Measurements from ENCODE around the gene CERK.
A peak's percentile ranks its signal among the peaks of the same experiment; 100 is the strongest.

CERK gene

DNA sequence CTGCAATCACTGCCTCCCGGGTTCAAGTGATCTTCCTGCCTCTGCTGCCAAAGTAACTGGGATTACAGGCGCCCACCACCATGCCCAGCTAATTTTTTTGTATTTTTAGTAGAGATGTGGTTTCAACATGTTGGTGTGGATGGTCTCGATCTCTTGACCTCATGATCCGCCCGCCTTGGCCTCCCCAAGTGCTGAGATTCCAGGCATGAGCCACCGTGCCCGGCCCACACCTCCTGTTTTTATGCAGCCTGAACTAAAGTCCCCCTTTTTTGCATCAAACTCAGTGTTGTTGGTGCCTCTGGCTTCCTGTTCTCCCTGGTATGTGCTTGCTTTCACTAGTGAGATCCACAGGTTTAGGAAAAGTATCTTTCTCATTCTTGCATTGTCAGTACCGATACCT lies 28.6 kb upstream of the CERK start:
- Histone ChIP-seq H3K4me1 (ENCODE audit: low read length) (peaks cover 70% of the 10 kb centered on the region), H3K27me3 (ENCODE audit: low read depth, low read length) (no peaks in the 10 kb centered on the region), H3K9ac (ENCODE audit: low read length) (peak overlapping the region; percentile 14; the same call in 1 of the 2 replicates), H3K36me3 (replicated peaks; ENCODE audit: low read depth, low read length) (peaks cover 24% of the 10 kb centered on the region), H3K4me3 (ENCODE audit: low read length) (peak overlapping the region; percentile 34; the same call in 1 of the 2 replicates), H3K27ac (ENCODE audit: low read length) (peak overlapping the region; percentile 94), H4K20me1 (ENCODE audit: insufficient read depth, low read length) (no peaks in the 10 kb centered on the region), H3K9me3 (ENCODE audit: insufficient read depth, low read length) (no peaks in the 10 kb centered on the region), H3K79me2 (ENCODE audit: low read length) (peaks cover 99% of the 10 kb centered on the region), H2AFZ (ENCODE audit: low read depth, low read length) (no peak overlapping the region), H3K4me2 (ENCODE audit: low read length) (peak overlapping the region; percentile 66)
- TF ChIP-seq, protein P1, sequence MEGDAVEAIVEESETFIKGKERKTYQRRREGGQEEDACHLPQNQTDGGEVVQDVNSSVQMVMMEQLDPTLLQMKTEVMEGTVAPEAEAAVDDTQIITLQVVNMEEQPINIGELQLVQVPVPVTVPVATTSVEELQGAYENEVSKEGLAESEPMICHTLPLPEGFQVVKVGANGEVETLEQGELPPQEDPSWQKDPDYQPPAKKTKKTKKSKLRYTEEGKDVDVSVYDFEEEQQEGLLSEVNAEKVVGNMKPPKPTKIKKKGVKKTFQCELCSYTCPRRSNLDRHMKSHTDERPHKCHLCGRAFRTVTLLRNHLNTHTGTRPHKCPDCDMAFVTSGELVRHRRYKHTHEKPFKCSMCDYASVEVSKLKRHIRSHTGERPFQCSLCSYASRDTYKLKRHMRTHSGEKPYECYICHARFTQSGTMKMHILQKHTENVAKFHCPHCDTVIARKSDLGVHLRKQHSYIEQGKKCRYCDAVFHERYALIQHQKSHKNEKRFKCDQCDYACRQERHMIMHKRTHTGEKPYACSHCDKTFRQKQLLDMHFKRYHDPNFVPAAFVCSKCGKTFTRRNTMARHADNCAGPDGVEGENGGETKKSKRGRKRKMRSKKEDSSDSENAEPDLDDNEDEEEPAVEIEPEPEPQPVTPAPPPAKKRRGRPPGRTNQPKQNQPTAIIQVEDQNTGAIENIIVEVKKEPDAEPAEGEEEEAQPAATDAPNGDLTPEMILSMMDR (IDR thresholded peaks at IDR 0.05; ENCODE audit: low read depth, low read length): no peak
- TF ChIP-seq EZH2phosphoT487 (IDR thresholded peaks at IDR 0.05; ENCODE audit: low read depth): no peak

DNA sequence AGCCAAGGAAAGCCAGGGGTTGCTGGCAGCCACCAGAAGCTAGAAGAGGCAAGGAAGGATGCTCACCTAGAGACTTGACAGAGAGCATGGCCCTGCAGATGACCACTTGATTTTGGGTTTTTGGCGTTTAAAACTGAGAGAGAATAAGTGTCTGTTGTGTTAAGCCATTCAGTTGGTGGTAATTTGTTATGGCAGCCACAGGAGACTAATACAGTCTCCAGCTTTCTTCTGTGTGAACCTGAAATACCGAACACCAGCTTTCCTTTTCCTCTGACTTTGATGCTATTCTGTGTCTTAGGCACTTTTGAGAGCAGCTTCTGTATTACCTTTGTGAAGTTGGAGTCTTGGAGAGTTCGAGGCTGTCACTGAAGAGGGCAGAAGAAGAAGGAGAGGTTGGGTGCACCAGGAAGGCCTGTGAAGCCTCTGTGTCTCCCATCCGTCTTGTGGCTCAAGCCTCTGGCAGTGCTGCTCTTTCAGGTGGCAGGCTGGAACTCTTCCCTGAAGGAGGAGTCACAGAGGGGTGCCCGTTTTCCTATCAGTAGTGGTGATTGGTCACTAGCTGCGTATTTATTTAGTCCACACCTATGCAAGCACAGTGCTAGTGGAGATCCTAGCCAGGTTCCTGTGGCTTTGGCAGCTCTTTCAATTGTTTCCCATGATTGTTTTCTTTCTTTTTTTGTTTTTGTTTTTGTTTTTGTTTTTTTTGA lies 26.9 kb upstream of the CERK start:
- no peak for TF ChIP-seq EZH2phosphoT487 (IDR thresholded peaks at IDR 0.05; ENCODE audit: low read depth)
- TF ChIP-seq, protein P1 (IDR thresholded peaks at IDR 0.05; ENCODE audit: low read depth, low read length): no peak
- Histone ChIP-seq H3K27me3 (ENCODE audit: low read depth, low read length) (no peaks in the 10 kb centered on the region), H3K9ac (ENCODE audit: low read length) (peak overlapping the region; percentile 90), H3K9me3 (ENCODE audit: insufficient read depth, low read length) (no peaks in the 10 kb centered on the region), H3K4me2 (ENCODE audit: low read length) (peak overlapping the region; percentile 88), H3K4me3 (ENCODE audit: low read length) (peak overlapping the region; percentile 86), H3K79me2 (ENCODE audit: low read length) (peaks cover 98% of the 10 kb centered on the region), H3K4me1 (ENCODE audit: low read length) (peaks cover 66% of the 10 kb centered on the region), H3K27ac (ENCODE audit: low read length) (peak overlapping the region; percentile 95), H4K20me1 (ENCODE audit: insufficient read depth, low read length) (no peaks in the 10 kb centered on the region), H3K36me3 (replicated peaks; ENCODE audit: low read depth, low read length) (peaks cover 38% of the 10 kb centered on the region), H2AFZ (ENCODE audit: low read depth, low read length) (no peak overlapping the region)

- H4K20me1 ChIP-seq (ENCODE audit: insufficient read depth, low read length): no peaks in the 10 kb centered on the region
- no peak overlapping the region; the same call in 1 of the 2 replicates for H2AFZ ChIP-seq (ENCODE audit: low read depth, low read length)
- H3K9me3 ChIP-seq (ENCODE audit: insufficient read depth, low read length): no peaks in the 10 kb centered on the region
- H3K27me3 ChIP-seq (ENCODE audit: low read depth, low read length): no peaks in the 10 kb centered on the region
- H3K36me3 ChIP-seq (replicated peaks; ENCODE audit: low read depth, low read length): peaks cover 38% of the 10 kb centered on the region
- TF ChIP-seq EZH2phosphoT487 (IDR thresholded peaks at IDR 0.05; ENCODE audit: low read depth): no peak
- TF ChIP-seq, protein P1 (IDR thresholded peaks at IDR 0.05; ENCODE audit: low read depth, low read length): no peak
- peaks cover 61% of the 10 kb centered on the region for H3K4me1 ChIP-seq (ENCODE audit: low read length)
- H3K9ac ChIP-seq (ENCODE audit: low read length): peak overlapping the region; percentile 90
- peak overlapping the region; percentile 86 for H3K4me3 ChIP-seq (ENCODE audit: low read length)
- peak overlapping the region; percentile 95 for H3K27ac ChIP-seq (ENCODE audit: low read length)
- peaks cover 91% of the 10 kb centered on the region for H3K79me2 ChIP-seq (ENCODE audit: low read length)
- H3K4me2 ChIP-seq (ENCODE audit: low read length): peak overlapping the region; percentile 88
These were observed 26.2 kb upstream of the CERK start for GRCh38 chr22:46764140-46764680.

DNA sequence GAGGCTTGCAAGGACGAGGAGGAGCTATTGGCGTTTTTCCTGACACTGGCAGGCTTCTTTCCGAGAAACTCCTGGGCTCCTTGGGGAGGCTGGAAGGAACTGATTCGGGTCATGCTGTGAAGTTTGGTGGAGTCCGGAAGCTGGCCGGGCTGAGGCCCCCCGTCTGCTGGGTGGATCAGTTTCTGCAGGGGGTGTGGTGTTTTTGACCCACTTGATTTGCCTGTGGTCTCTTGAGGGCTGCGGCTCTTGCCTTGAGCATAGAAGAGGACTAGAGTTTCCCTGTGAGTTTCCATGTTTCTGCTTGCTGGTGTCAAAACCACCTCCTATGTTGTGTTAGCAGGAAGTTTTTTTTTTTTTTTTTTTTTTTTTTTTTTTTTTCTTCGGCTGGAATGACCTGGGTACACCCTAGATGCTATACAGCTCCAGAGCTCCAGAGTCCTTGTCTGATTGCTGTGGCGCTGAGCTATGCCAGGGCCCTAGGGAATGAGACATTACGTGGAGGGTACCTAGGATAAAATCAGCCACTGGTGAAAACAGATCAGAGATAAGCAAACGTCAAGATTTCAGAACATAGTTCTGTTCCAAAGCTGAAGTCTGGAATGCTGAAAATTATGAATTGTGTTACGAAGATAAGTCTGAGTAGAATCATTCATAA lies 25.1 kb upstream of the CERK start:
- no peak overlapping the region for H2AFZ ChIP-seq (ENCODE audit: low read depth, low read length)

More for the DNA sequence above, 25.1 kb upstream of the CERK start:
- Histone ChIP-seq H3K4me2 (ENCODE audit: low read length) (peak overlapping the region; percentile 88), H3K79me2 (ENCODE audit: low read length) (peaks cover 80% of the 10 kb centered on the region), H3K36me3 (replicated peaks; ENCODE audit: low read depth, low read length) (peaks cover 42% of the 10 kb centered on the region), H3K9ac (ENCODE audit: low read length) (peak overlapping the region; percentile 90), H3K27me3 (ENCODE audit: low read depth, low read length) (no peaks in the 10 kb centered on the region), H3K9me3 (ENCODE audit: insufficient read depth, low read length) (no peaks in the 10 kb centered on the region), H3K4me1 (ENCODE audit: low read length) (peaks cover 54% of the 10 kb centered on the region), H3K4me3 (ENCODE audit: low read length) (peak overlapping the region; percentile 86), H4K20me1 (ENCODE audit: insufficient read depth, low read length) (no peaks in the 10 kb centered on the region), H3K27ac (ENCODE audit: low read length) (peak overlapping the region; percentile 95)
- TF ChIP-seq EZH2phosphoT487 (IDR thresholded peaks at IDR 0.05; ENCODE audit: low read depth): no peak
- TF ChIP-seq, protein P1 (IDR thresholded peaks at IDR 0.05; ENCODE audit: low read depth, low read length): no peak

All from OCI-LY3 (cell line).